Mucosa of gallbladder (tissue), 1 donor: ENCODE measurements around the gene SEZ6L2. TPM values are rescaled to one million over a fixed set of nuclear protein-coding genes. Genes with fewer than 3 reads are reported as not detected.
A peak's percentile ranks its signal among the peaks of the same experiment; 100 is the strongest.
"Not testable (repeated sequence)": the region's sequence is repeated elsewhere in the genome, so short reads cannot be mapped to it uniquely, and the experiment has no call there.

Experiments
- DNase-seq: peaks from one replicate; pipeline ENCODE4 v3.0.0-alpha.2; 2020; ENCODE audit warnings: low spot score
- total RNA-seq: library from RNA; stranded (reverse); gene quantifications from one replicate; pipeline ENCODE4 v1.2.1, GENCODE V29; 2021
- donor health status: DM: no; HTN: no; CAD: no.

The SEZ6L2 gene
- total RNA-seq, result 113 TPM

DNA sequence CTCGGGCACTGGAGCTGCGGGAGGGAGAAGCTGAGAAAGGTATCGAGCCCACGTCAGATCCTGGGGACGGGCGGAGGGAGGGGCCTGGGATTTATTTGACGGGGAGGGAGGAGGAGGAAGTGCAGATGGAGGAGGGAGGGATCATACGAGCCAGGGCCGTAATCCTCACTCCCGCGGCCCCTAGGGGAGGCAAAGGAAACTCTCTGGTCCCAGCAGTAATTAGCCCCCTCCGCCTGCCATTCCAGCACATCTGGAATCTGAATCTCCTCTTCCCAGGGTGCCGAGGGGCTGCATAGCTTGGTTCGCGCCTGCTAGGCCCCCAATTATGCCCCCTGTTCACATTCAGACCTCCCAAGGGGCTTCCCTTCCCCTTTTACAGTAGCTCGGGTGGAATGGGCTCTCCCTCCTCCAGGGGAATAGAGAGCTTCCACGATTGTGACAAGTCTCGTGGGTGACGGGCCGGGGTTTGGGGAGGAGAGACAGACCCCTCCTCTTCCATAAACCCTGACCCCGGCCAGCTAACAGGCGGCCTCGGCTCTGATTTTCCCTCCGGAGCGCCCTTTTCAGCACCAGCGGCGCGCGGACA is at the start of gene SEZ6L2:
SEZ6L2 (minus strand) TSS at position 35 of the 586 bp plus-strand sequence. CDS start 531 bp downstream, outside the sequence.
- DNase-seq, result peak; percentile 84

GRCh38 chr16:29947897-29948296 is 48.5 kb upstream of the SEZ6L2 start:
- DNase-seq, result no peak

- DNase-seq, result peak; percentile 76
Observed at GRCh38 chr16:29943846-29944799, 44.8 kb upstream of the SEZ6L2 start.

GRCh38 chr16:29940656-29941055 is 41.3 kb upstream of the SEZ6L2 start:
- DNase-seq, result no peak

DNA sequence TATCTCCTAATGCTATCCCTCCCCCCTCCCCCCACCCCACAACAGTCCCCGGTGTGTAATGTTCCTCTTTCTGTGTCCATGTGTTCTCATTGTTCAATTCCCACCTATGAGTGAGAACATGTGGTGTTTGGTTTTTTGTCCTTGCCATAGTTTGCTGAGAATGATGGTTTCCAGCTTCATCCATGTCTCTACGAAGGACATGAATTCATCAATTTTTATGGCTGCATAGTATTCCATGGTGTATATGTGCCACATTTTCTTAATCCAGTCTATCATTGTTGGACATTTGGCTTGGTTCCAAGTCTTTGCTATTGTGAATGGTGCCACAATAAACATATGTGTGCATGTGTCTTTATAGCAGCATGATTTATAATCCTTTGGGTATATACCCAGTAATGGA is 32.4 kb upstream of the SEZ6L2 start:
- DNase-seq, result not testable (repeated sequence)

DNA sequence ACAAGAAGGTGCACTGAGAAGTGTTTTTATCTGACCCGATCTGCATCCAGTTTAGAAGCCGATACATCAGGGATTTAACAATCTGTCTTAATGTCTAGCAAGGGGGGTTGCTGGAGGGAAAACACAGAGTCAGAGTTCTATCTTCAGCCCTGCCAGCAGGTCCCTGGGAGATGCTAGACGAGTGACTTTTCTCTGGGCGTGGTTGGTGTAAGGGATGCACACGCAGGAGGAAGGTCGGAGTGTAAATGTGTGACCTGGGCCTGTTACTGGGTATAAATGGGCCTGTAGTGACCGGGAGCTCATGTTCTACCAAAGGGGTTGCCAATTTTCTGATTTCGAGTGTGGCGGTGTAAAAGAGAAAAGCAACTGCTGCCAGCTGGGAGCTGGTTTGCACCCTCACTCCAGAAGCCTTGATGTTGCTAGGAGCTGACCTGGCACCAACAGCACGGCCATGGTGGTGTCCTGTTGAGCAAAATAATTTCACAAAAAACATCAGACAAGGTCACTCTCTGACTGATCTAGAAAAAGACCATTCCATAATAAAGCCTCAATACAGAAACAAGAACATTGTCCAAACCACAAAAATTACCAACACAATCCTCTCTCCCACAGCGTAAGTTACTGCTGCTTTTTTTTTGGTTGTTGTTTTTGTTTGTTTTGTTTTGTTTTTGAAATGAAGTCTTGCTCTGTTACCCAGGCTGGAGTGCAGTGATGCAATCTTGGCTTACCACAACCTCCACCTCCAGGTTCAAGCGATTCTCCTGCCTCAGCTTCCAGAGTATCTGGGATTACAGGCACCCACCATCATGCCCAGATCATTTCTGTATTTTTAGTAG is 27.9 kb upstream of the SEZ6L2 start:
- DNase-seq, result no peak

- peak; percentile 18 for DNase-seq
Observed at GRCh38 chr16:29926711-29927052, 27.3 kb upstream of the SEZ6L2 start.

DNA sequence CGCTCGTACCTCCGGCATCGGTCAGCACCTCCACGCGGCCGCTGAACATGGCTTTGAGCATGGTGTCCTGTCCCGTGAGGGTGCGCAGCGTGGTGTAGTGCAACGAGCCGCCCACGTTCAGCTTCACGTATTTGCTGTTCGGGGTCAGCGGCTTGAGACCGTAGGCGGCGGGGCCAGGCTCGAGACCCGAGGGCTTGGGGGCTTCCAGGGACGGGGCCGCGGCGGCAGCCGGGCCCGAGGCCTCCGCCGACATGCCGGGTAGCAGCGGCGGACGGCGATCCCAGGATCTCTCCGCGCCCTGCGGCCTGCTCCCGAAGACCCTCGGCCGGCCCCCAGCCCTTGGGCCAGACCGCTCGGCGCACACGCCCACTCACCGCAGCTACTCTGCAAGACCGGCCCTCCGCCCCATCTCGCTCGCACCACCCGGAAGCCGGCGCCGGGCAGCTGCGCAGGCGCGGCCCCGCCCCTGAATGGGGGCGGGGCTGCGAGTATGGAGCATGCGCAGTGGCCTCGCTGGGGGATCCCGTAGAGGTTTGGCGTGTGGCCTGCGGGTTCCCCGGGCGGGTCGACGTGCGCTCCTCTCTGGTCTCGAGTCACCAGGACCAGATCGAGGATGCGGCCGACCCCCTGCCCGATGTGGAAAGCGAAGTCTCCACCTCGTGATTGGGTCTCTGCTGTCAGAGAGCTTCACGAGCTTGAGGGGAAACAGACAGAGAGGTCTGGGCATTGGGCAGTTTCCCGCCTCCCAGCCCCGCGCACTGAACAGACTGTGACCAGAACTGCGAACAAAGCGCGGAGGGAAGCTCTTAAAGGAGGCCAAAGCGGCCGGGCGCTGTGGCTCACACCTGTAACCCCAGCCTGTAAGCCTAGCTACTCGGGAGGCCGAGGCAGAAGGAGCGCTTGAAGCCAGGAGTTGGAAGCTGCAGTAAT is 26.7 kb upstream of the SEZ6L2 start, which contains the start of gene KCTD13:
KCTD13 (minus strand) TSS at position 446 of the 930 bp plus-strand sequence; CDS start at position 253, 193 bp downstream.
- peak; percentile 86 for DNase-seq

GRCh38 chr16:29925105-29925756 is 25.9 kb upstream of the SEZ6L2 start:
- DNase-seq, result no peak

DNA sequence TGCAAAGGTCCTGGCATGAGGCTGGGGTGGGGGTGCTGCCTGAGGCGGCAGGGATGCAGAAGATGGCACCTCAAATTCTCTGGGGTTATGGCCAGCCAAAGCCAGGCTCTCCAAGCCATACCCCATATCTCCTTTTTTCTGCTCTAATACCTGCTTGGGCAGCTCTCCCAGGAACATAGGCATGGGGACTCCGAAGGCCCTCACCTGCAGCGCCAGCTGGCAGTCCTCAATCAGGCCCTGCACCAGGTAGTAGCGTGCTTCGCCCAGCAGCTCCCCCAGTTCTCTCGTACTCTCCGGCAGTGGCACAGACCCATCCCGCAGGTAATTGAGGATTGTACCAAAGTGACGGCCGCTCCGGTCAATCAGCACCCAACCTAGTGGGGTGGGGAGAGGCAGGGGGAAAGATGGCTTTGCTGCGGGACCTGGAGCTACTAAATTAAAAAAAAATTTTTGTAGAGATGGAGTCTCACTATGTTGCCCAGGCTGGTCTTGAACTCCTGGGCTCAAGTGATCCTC is 23.7 kb upstream of the SEZ6L2 start:
- DNase-seq, result no peak

DNA sequence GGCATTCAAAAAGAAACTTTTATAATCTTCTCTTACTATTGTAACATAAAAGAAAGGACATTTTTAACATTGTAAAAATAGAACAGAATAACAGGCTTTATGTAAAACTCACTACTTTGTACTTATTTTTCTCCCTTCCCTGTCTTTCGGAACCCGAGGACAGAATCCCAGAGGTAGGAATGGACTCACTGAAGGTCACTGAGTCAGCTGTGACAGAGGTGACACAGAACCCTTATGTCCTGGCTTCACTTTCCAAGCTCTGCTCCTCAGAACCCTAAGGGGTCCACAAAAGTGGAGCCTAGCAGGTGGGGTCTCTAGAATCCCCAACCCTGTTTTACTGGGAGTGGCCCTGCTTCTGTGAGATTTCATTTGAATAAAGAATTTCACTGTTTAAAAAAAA is 23.0 kb upstream of the SEZ6L2 start:
- DNase-seq, result no peak

DNA sequence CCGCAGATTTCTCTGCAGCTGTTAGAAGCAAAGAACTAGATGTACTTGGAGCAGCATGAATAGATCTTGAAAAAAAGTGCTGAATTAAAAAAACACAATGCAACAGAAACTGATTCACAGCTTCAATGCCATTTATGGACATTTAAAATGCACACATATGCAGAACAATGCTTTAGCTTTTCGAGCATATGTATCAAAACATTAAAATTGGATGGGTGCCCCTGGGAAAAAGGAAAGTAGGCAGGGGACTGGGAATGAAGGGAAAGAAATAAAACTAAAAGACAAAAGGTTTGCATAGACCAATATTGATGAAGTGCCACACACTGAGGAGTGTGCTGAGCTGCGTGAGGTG is 21.7 kb upstream of the SEZ6L2 start:
- no peak for DNase-seq

DNA sequence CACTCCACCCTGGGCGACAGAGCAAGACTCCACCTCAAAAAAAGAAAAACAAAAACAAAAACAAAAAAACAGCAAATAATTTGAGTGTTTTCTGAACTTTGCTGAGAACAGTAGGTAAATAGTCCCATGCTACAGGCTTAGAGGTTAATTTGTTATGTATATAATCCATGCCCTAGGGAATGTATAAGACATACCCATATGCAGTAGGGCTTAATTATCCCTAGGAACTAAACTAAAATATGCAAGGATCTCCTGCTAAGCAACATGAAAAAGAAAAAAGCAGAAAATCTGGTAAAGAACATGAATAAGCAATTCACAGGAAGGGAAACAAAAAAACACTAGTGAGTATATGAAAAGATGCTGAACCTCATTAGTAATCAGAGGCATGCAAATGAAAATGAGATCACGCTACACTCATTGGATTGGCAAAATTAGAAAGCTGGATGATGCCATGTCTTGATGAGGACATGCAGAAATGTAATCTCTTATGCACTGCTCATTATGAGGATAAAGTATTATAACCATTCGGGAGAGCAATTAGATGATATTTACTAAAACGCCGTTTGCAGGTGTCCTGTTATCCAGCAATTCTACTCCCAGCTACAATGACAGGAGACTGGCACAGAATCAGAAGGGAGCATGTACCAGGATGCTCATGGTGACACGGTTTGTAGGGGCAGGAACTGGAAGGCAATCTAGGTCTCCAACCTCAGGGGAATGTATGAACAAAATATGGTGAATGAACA is 21.1 kb upstream of the SEZ6L2 start:
- no peak for DNase-seq

GRCh38 chr16:29916979-29917378 is 17.6 kb upstream of the SEZ6L2 start:
- DNase-seq, result no peak

GRCh38 chr16:29915590-29916247 is 16.4 kb upstream of the SEZ6L2 start:
- DNase-seq, result no peak

- DNase-seq, result no peak
Observed at GRCh38 chr16:29913514-29913913, 14.2 kb upstream of the SEZ6L2 start.

- DNase-seq, result no peak
Observed at GRCh38 chr16:29912087-29912486, 12.7 kb upstream of the SEZ6L2 start.

GRCh38 chr16:29911676-29912010 is 12.3 kb upstream of the SEZ6L2 start:
- DNase-seq, result no peak
